ENCODE measurements around the gene NUTM2F.
"Not testable (repeated sequence)": the region's sequence is repeated elsewhere in the genome, so short reads cannot be mapped to it uniquely, and the experiment has no call there.

NUTM2F gene

DNA sequence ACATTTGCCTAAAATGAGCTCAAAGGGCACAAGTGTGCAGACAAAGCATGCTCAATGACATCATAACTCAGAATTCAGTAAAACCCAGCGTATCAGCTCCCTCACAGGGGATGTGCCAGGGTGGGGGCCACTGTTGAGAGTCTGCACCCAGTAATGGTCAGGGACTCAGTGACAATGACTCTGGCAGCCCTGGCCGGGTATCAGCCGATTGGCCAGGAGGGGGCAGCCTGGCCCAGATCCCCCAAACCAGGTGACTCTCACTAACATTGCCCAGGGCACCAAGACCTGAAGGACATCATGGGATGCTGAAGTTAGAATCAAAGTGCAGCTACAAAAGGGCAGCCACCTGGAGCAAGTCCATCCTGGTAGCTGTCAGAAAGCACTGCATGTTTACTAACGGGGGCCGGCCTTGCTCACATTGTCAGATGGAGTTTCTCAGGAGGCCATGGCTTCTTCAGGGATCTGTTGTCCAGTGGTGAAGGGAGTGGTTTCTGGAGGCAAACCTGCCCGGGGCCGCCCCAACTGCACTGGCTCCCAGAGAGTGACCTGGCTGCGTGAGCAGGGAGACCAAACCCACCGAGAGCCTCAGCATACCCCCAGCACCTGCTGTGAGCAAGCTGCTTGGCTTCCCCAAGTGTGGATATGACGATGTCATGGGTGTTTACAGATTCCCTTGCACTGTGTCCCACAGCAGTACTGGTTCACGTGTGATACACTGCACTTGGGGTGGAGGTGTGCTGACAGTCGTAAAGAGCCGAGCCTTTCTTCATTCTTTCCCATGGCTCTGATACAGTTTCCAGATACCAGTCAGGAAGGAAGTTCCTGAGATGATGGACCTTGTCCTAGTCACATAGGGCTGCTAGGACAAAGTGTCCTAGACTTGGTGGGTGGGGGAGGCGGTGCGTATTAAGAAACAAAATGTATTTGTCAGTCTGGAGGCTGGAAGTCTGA, 13.1 kb downstream of the NUTM2F start:
- not testable (repeated sequence) for H3K4me1 ChIP-seq (ENCODE audit: control insufficient read depth in 2 of 2, insufficient read depth in 1 of 2, low read depth in 1 of 2, low read length in 2 of 2); H3K14ac ChIP-seq (ENCODE audit: low read length); H3K4me3 ChIP-seq (ENCODE audit: low read length in 2 of 2); H3K9ac ChIP-seq (ENCODE audit: low read depth, low read length, poor library complexity); H3K79me1 ChIP-seq (ENCODE audit: low read depth, low read length); H3K36me3 ChIP-seq (replicated peaks in 1 of 2; ENCODE audit: control insufficient read depth in 2 of 2, insufficient read depth in 2 of 2, low read length in 2 of 2); H3K27ac ChIP-seq (replicated peaks; ENCODE audit: low read length); H2AK5ac ChIP-seq (ENCODE audit: low read depth, low read length); H4K91ac ChIP-seq (ENCODE audit: low read depth, low read length, poor library complexity); H3K23ac ChIP-seq (ENCODE audit: low read depth, low read length, poor library complexity); H2BK120ac ChIP-seq (ENCODE audit: low read depth, low read length); H3K27me3 ChIP-seq (ENCODE audit: control insufficient read depth in 3 of 3, insufficient read depth in 3 of 3, low read depth in 1 of 3, low read length in 3 of 3); H3K4ac ChIP-seq (ENCODE audit: low read length); H3K18ac ChIP-seq (ENCODE audit: low read length); H3K9me3 ChIP-seq (replicated peaks in 1 of 2; ENCODE audit: control insufficient read depth in 2 of 2, insufficient read depth in 1 of 2, low read depth in 1 of 2, low read length in 2 of 2); H2BK15ac ChIP-seq (ENCODE audit: low read length); H2AFZ ChIP-seq (ENCODE audit: low read length); H2BK12ac ChIP-seq (ENCODE audit: low read length); DNase-seq (ENCODE audit: low spot score); H3K4me2 ChIP-seq (ENCODE audit: insufficient read depth, low read length, poor library complexity, severe bottlenecking); H2BK5ac ChIP-seq (ENCODE audit: low read length); H4K8ac ChIP-seq (ENCODE audit: low read depth, low read length)
- no CpG with 5 or more reads among the region's 15 CpGs for WGBS, 2 donors (ENCODE audit: extremely low coverage in 2 of 2, insufficient read length in 2 of 2, insufficient replicate concordance in 1 of 2)

DNA sequence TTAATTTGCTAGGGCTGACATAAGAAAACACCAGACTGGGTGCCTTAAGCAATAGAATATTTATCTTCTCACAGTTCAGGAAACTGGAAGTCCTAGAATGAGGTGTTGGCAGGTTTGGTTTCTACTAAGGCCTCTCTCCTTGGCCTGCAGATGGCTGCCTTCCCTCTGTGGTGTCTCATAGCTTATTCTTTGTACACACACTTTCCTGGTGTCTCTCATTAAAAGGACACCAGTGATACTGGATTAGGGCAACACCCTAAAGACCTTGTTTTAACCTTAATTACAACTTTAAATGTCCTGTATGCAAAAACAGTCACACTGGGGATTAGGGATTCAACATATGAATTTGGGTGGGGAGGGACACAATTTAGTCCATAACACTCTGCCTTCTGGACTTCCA, 25.1 kb downstream of the NUTM2F start:
- Histone ChIP-seq H4K8ac (ENCODE audit: low read depth, low read length) (no peak overlapping the region), H3K4ac (ENCODE audit: low read length) (no peak overlapping the region), H3K36me3 (replicated peaks in 1 of 2; ENCODE audit: control insufficient read depth in 2 of 2, insufficient read depth in 2 of 2, low read length in 2 of 2) (no peaks in the 10 kb centered on the region), H3K27ac (replicated peaks; ENCODE audit: low read length) (no peak overlapping the region), H3K27me3 (ENCODE audit: control insufficient read depth in 3 of 3, insufficient read depth in 3 of 3, low read depth in 1 of 3, low read length in 3 of 3) (no peaks in the 10 kb centered on the region), H3K79me1 (ENCODE audit: low read depth, low read length) (no peaks in the 10 kb centered on the region), H3K4me3 (ENCODE audit: low read length in 2 of 2) (no peak overlapping the region), H3K4me1 (ENCODE audit: control insufficient read depth in 2 of 2, insufficient read depth in 1 of 2, low read depth in 1 of 2, low read length in 2 of 2) (peaks cover 0 to 6% of the 10 kb centered on the region in 2 donors), H2BK12ac (ENCODE audit: low read length) (no peak overlapping the region), H2BK15ac (ENCODE audit: low read length) (no peak overlapping the region), H3K23ac (ENCODE audit: low read depth, low read length, poor library complexity) (no peak overlapping the region), H3K18ac (ENCODE audit: low read length) (no peak overlapping the region), H2BK120ac (ENCODE audit: low read depth, low read length) (no peak overlapping the region), H2AK5ac (ENCODE audit: low read depth, low read length) (no peak overlapping the region), H3K4me2 (ENCODE audit: insufficient read depth, low read length, poor library complexity, severe bottlenecking) (no peak overlapping the region), H4K91ac (ENCODE audit: low read depth, low read length, poor library complexity) (no peak overlapping the region), H2BK5ac (ENCODE audit: low read length) (no peak overlapping the region), H3K9me3 (replicated peaks in 1 of 2; ENCODE audit: control insufficient read depth in 2 of 2, insufficient read depth in 1 of 2, low read depth in 1 of 2, low read length in 2 of 2) (no peaks in the 10 kb centered on the region), H3K14ac (ENCODE audit: low read length) (no peak overlapping the region), H3K9ac (ENCODE audit: low read depth, low read length, poor library complexity) (no peak overlapping the region), H2AFZ (ENCODE audit: low read length) (no peak overlapping the region)
- DNase-seq (ENCODE audit: low spot score), result no peak

DNA sequence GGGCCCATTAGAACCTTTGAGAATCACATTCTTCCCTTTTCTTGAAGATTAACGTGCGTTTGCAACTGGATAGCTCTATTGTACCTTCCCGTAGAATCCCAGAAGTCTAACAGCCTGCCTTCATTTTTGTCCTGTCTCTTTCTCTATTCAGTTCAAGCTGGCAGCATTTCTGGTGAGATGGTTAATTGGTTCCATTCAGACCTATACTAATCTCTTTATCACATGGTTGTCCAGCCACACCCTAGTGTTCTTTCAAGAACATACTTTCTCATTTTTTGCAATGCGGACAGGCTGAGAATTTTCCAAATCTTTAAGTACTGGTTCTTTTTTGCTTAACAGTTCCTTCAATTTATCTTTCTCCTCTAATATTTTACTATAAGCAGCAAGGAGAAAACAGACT, 26.0 kb downstream of the NUTM2F start:
- H3K14ac ChIP-seq (ENCODE audit: low read length), result no peak overlapping the region
- H4K91ac ChIP-seq (ENCODE audit: low read depth, low read length, poor library complexity), result no peak overlapping the region
- no peaks in the 10 kb centered on the region for H3K27me3 ChIP-seq (ENCODE audit: control insufficient read depth in 3 of 3, insufficient read depth in 3 of 3, low read depth in 1 of 3, low read length in 3 of 3)
- H2BK120ac ChIP-seq (ENCODE audit: low read depth, low read length), result no peak overlapping the region
- no peak overlapping the region for H2AFZ ChIP-seq (ENCODE audit: low read length)
- no peak overlapping the region for H2AK5ac ChIP-seq (ENCODE audit: low read depth, low read length)
- H3K4me2 ChIP-seq (ENCODE audit: insufficient read depth, low read length, poor library complexity, severe bottlenecking), result no peak overlapping the region
- WGBS, 2 donors (ENCODE audit: extremely low coverage in 2 of 2, insufficient read length in 2 of 2, insufficient replicate concordance in 1 of 2), result no CpG with 5 or more reads among the region's 4 CpGs
- no peak overlapping the region for H3K27ac ChIP-seq (replicated peaks; ENCODE audit: low read length)
- no peak overlapping the region for H3K4me3 ChIP-seq (ENCODE audit: low read length in 2 of 2)
- DNase-seq (ENCODE audit: low spot score), result no peak
- no peaks in the 10 kb centered on the region for H3K79me1 ChIP-seq (ENCODE audit: low read depth, low read length)
- no peak overlapping the region for H2BK12ac ChIP-seq (ENCODE audit: low read length)
- no peaks in the 10 kb centered on the region for H3K9me3 ChIP-seq (replicated peaks in 1 of 2; ENCODE audit: control insufficient read depth in 2 of 2, insufficient read depth in 1 of 2, low read depth in 1 of 2, low read length in 2 of 2)
- H2BK15ac ChIP-seq (ENCODE audit: low read length), result no peak overlapping the region
- H3K36me3 ChIP-seq (replicated peaks in 1 of 2; ENCODE audit: control insufficient read depth in 2 of 2, insufficient read depth in 2 of 2, low read length in 2 of 2), result no peaks in the 10 kb centered on the region
- no peak overlapping the region for H3K9ac ChIP-seq (ENCODE audit: low read depth, low read length, poor library complexity)
- no peak overlapping the region for H4K8ac ChIP-seq (ENCODE audit: low read depth, low read length)
- no peak overlapping the region for H3K4ac ChIP-seq (ENCODE audit: low read length)
- peaks cover 0 to 6% of the 10 kb centered on the region in 2 donors for H3K4me1 ChIP-seq (ENCODE audit: control insufficient read depth in 2 of 2, insufficient read depth in 1 of 2, low read depth in 1 of 2, low read length in 2 of 2)
- no peak overlapping the region for H3K18ac ChIP-seq (ENCODE audit: low read length)
- H2BK5ac ChIP-seq (ENCODE audit: low read length), result no peak overlapping the region
- H3K23ac ChIP-seq (ENCODE audit: low read depth, low read length, poor library complexity), result no peak overlapping the region

DNA sequence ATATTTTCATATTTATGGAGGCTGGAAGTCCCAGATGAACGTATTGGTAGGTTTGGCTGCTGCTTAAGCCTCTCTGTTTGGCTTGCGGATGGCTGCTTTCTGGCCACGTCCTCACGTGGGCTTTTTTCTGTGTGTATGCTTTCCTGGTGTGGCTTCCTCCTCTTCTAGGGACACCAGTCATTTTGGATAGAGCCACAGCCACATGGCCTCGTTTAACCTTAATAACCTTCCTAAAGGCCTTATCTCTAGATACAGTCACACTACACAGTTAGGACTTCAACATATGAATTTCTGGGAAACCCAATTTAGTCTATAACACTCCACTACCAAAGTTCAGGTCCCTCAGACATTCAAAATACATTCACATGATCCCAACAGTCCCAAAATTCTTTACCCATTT, 26.9 kb downstream of the NUTM2F start:
- H3K23ac ChIP-seq (ENCODE audit: low read depth, low read length, poor library complexity), result no peak overlapping the region
- H3K27ac ChIP-seq (replicated peaks; ENCODE audit: low read length), result no peak overlapping the region
- no peak for DNase-seq (ENCODE audit: low spot score)
- no peaks in the 10 kb centered on the region for H3K9me3 ChIP-seq (replicated peaks in 1 of 2; ENCODE audit: control insufficient read depth in 2 of 2, insufficient read depth in 1 of 2, low read depth in 1 of 2, low read length in 2 of 2)
- no peaks in the 10 kb centered on the region for H3K27me3 ChIP-seq (ENCODE audit: control insufficient read depth in 3 of 3, insufficient read depth in 3 of 3, low read depth in 1 of 3, low read length in 3 of 3)
- H4K8ac ChIP-seq (ENCODE audit: low read depth, low read length), result no peak overlapping the region
- H3K4ac ChIP-seq (ENCODE audit: low read length), result no peak overlapping the region
- no peak overlapping the region for H3K4me2 ChIP-seq (ENCODE audit: insufficient read depth, low read length, poor library complexity, severe bottlenecking)
- H3K36me3 ChIP-seq (replicated peaks in 1 of 2; ENCODE audit: control insufficient read depth in 2 of 2, insufficient read depth in 2 of 2, low read length in 2 of 2), result no peaks in the 10 kb centered on the region
- no peak overlapping the region for H3K14ac ChIP-seq (ENCODE audit: low read length)
- peaks cover 0 to 6% of the 10 kb centered on the region in 2 donors for H3K4me1 ChIP-seq (ENCODE audit: control insufficient read depth in 2 of 2, insufficient read depth in 1 of 2, low read depth in 1 of 2, low read length in 2 of 2)
- no peak overlapping the region for H2BK120ac ChIP-seq (ENCODE audit: low read depth, low read length)
- H3K79me1 ChIP-seq (ENCODE audit: low read depth, low read length), result no peaks in the 10 kb centered on the region
- H2BK5ac ChIP-seq (ENCODE audit: low read length), result no peak overlapping the region
- H3K4me3 ChIP-seq (ENCODE audit: low read length in 2 of 2), result no peak overlapping the region
- no peak overlapping the region for H3K9ac ChIP-seq (ENCODE audit: low read depth, low read length, poor library complexity)
- H2BK15ac ChIP-seq (ENCODE audit: low read length), result no peak overlapping the region
- no peak overlapping the region for H3K18ac ChIP-seq (ENCODE audit: low read length)
- H4K91ac ChIP-seq (ENCODE audit: low read depth, low read length, poor library complexity), result no peak overlapping the region
- no peak overlapping the region for H2AK5ac ChIP-seq (ENCODE audit: low read depth, low read length)
- H2AFZ ChIP-seq (ENCODE audit: low read length), result no peak overlapping the region
- no CpG with 5 or more reads among the region's 5 CpGs for WGBS, 2 donors (ENCODE audit: extremely low coverage in 2 of 2, insufficient read length in 2 of 2, insufficient replicate concordance in 1 of 2)
- H2BK12ac ChIP-seq (ENCODE audit: low read length), result no peak overlapping the region

All from neuronal stem cell (in vitro differentiated cells).